HG02642 (cell line): ENCODE results near the gene MSN.

Experiments used
- ATAC-seq: cut with Tn5 transposase; IDR thresholded peaks from one replicate; pipeline ENCODE4 v1.9.1; 2021; ENCODE audit warnings: mild to moderate bottlenecking; ENCODE audit not compliant: unreplicated experiment, poor library complexity

MSN gene

GRCh38 chrX:65781845-65782244 is 114.4 kb downstream of the MSN start:
- ATAC-seq, result no peak

DNA sequence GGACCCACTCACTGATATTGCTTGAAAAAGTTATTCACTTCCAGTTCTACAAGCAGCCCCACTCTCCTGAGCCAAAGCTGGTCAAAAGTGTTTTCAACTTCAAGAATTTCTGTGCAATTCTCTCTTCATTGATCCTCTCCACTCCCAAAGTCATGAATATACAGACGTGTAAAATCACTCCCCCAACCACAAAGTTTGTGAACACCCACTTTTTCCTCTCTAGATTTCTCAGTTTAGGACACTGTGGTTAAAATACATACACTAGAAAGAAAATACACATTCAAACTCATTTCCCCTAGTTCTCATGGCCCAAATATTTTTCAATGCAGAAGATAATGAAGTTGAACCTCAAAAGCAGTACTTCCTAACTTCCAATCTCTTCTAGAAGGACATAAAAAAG is 116.3 kb downstream of the MSN start:
- ATAC-seq, result no peak
